Liver (tissue), 9 donors: Measurements from ENCODE around the gene PLA2R1. TPM values are rescaled to one million over a fixed set of nuclear protein-coding genes. Genes with fewer than 3 reads are reported as not detected.
A peak's percentile ranks its signal among the peaks of the same experiment; 100 is the strongest.
"Not testable (repeated sequence)": the region's sequence is repeated elsewhere in the genome, so short reads cannot be mapped to it uniquely, and the experiment has no call there.

Experiments
- DNase-seq: peaks from one replicate; pipeline ENCODE4 v3.0.0-alpha.2; 2017; ENCODE audit warnings: low spot score
- H3K27ac ChIP-seq, 2 donors: one replicate each; pipeline ENCODE4 v1.7.0; 2013; ENCODE audit warnings: inconsistent platforms in 2 of 2, low read length in 2 of 2, control low read depth in 1 of 2, low read depth in 1 of 2, mild to moderate bottlenecking in 1 of 2
- H3K27me3 ChIP-seq, 4 donors: one replicate each; pipeline versions ENCODE4 v1.6.1 to v1.7.0; 2013; ENCODE audit warnings: low read length in 3 of 4, inconsistent platforms in 1 of 4, mild to moderate bottlenecking in 1 of 4, moderate library complexity in 1 of 4; ENCODE audit not compliant: control insufficient read depth in 4 of 4, insufficient read depth in 4 of 4
- H3K36me3 ChIP-seq, 4 donors: one replicate each; pipeline versions ENCODE4 v1.6.1 to v1.7.0; 2013; ENCODE audit warnings: low read length in 3 of 4, mild to moderate bottlenecking in 3 of 4, low read depth in 1 of 4, moderate library complexity in 1 of 4; ENCODE audit not compliant: control insufficient read depth in 4 of 4, insufficient read depth in 3 of 4
- H3K4me1 ChIP-seq, 4 donors: one replicate each; pipeline versions ENCODE4 v1.6.1 to v1.7.0; 2013; ENCODE audit warnings: low read length in 3 of 4, mild to moderate bottlenecking in 3 of 4, moderate library complexity in 1 of 4; ENCODE audit not compliant: control insufficient read depth in 4 of 4, insufficient read depth in 4 of 4
- H3K4me3 ChIP-seq, 3 donors: one replicate each; pipeline versions ENCODE4 v1.6.1 to v1.7.0; 2013; ENCODE audit warnings: low read length in 3 of 3, control low read depth in 1 of 3, low read depth in 1 of 3, mild to moderate bottlenecking in 1 of 3
- H3K9ac ChIP-seq, 2 donors: one replicate each; pipeline ENCODE4 v1.7.0; 2013; ENCODE audit warnings: low read length in 2 of 2, mild to moderate bottlenecking in 2 of 2, moderate library complexity in 2 of 2, control low read depth in 1 of 2, low read depth in 1 of 2
- H3K9me3 ChIP-seq, 4 donors: one replicate each; pipeline versions ENCODE4 v1.6.1 to v1.7.0; 2013; ENCODE audit warnings: low read length in 3 of 4; ENCODE audit not compliant: control insufficient read depth in 4 of 4
- EGR1 ChIP-seq, 2 donors: IDR thresholded peaks; 2 replicates each; pipeline ENCODE4 v1.6.1; 2016 to 2018; ENCODE audit warnings: antibody characterized with exemption in 2 of 2, low read depth in 2 of 2
- FOXA1 ChIP-seq: IDR thresholded peaks from 2 replicates; pipeline ENCODE4 v1.6.1; 2016; ENCODE audit warnings: antibody characterized with exemption
- GABPA ChIP-seq, 2 donors: IDR thresholded peaks in 1 of 2; conservative IDR thresholded peaks in 1 of 2; 2 replicates each; pipeline ENCODE4 v1.6.1; 2016; ENCODE audit warnings: antibody characterized with exemption in 2 of 2, mild to moderate bottlenecking in 1 of 2, moderate library complexity in 1 of 2
- HNF4A ChIP-seq, 2 donors: conservative IDR thresholded peaks; 2 replicates each; pipeline ENCODE4 v1.6.1; 2016; ENCODE audit warnings: antibody characterized with exemption in 2 of 2, mild to moderate bottlenecking in 2 of 2
- JUND ChIP-seq, 2 donors: IDR thresholded peaks; 2 replicates each; pipeline ENCODE4 v1.6.1; 2016; ENCODE audit warnings: antibody characterized with exemption in 2 of 2
- NR2F2 ChIP-seq: IDR thresholded peaks from 2 replicates; pipeline ENCODE4 v1.6.1; 2016; ENCODE audit warnings: antibody characterized with exemption
- RAD21 ChIP-seq, 2 donors: IDR thresholded peaks; 2 replicates each; pipeline ENCODE4 v1.6.1; 2016; ENCODE audit warnings: antibody characterized with exemption in 2 of 2, mild to moderate bottlenecking in 2 of 2
- SP1 ChIP-seq: IDR thresholded peaks from 2 replicates; pipeline ENCODE4 v1.6.1; 2018; ENCODE audit warnings: antibody characterized with exemption, mild to moderate bottlenecking
- TAF1 ChIP-seq: conservative IDR thresholded peaks from 2 replicates; pipeline ENCODE4 v1.6.1; 2016; ENCODE audit warnings: antibody characterized with exemption, mild to moderate bottlenecking
- YY1 ChIP-seq: IDR thresholded peaks from 2 replicates; pipeline ENCODE4 v1.6.1; 2016; ENCODE audit warnings: antibody characterized with exemption, mild to moderate bottlenecking
- WGBS: extraction: QIAGEN DNeasy Blood & Tissue Kit; methylation state at CpG from one replicate; pipeline ENCODE4 v1.1.7; 2013; 5-methylcytosine and 5-hydroxymethylcytosine counted together
- polyA plus RNA-seq, 2 donors: library from polyadenylated mRNA; stranded (reverse) in 1 of 2; unstranded in 1 of 2; fragments of 200-250 nt in 1 of 2; fragments of >200 nt in 1 of 2; fragmentation: Nextera tagmentation in 1 of 2; extraction: Ambion mirVana in 1 of 2; gene quantifications; one replicate each; pipeline versions ENCODE4 v1.2.1 to v1.2.3, GENCODE V29; 2013 to 2015
- total RNA-seq, 2 donors: library from RNA; depleted of rRNA; stranded (reverse); fragments of >200 nt; gene quantifications; one replicate each; pipeline ENCODE4 v1.2.3, GENCODE V29; 2014
- TF ChIP-seq, protein P1 (sequence below): fragments of 150-350 bp; IDR thresholded peaks from 2 replicates; pipeline ENCODE4 v1.5.1; 2017; ENCODE audit warnings: improper control_type of control experiment, low read depth, low read length; ENCODE audit not compliant: missing input control
- TF ChIP-seq, protein P2 (sequence below): IDR thresholded peaks from 2 replicates; pipeline ENCODE4 v1.6.1; 2016; ENCODE audit warnings: antibody characterized with exemption
- TF ChIP-seq, protein P3 (sequence below): IDR thresholded peaks from 2 replicates; pipeline ENCODE4 v1.6.1; 2016; ENCODE audit warnings: antibody characterized with exemption
- TF ChIP-seq, protein P4 (sequence below): IDR thresholded peaks from 2 replicates; pipeline ENCODE4 v1.6.1; 2016; ENCODE audit warnings: antibody characterized with exemption, mild to moderate bottlenecking
- donor health status: healthy.
- donor health status: healthy.
- donor health status: healthy.
- donor health status: healthy.
- donor health status: healthy.

Gene PLA2R1
- total and polyA plus RNA-seq, 4 donors = 0.61 to 2.3 (median 0.66) TPM

DNA sequence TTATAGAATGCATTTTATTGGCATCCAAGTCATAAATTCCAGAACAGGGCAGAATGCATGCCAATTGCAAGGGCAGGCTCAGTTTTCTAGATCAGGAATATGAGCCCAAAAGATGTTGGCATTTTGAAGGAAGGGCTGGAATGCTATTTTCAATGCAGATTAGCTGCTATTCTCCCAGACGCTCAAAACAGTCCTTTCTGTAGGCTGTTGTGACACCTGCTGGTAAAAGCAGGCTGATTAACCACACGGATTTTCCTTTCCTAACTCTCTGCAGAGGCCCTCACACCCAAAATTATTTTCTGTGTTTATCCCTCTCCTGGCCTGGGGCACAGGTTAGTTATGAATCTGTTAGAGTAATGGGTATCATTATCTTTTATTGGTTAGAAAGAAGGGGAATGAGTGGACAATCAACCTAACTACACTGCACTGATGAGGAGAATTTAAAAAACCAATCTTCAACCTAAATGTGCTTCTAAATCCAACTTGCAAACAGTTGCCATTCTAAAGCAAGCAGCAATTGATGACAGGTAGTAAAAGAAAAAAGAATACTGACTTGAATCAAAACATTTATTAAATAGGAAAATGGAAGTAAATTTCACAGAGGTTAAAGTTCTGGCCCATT is 94.0 kb downstream of the PLA2R1 start:
- Histone ChIP-seq H3K4me3 (no peak overlapping the region), H3K27ac (no peak overlapping the region), H3K36me3 (no peaks in the 10 kb centered on the region), H3K9me3 (no peaks in the 10 kb centered on the region), H3K27me3 (no peaks in the 10 kb centered on the region), H3K9ac (no peak overlapping the region), H3K4me1 (no peaks in the 10 kb centered on the region)
- 7% methylated on average over 2 of the region's 2 CpGs for WGBS
- no peak for DNase-seq
- TF ChIP-seq YY1 (no peak), HNF4A (conservative IDR thresholded peaks at IDR 0.05) (no peak), GABPA (IDR thresholded peaks at IDR 0.05 in 1 of 2, conservative IDR thresholded peaks at IDR 0.05 in 1 of 2) (no peak), RAD21 (IDR thresholded peaks at IDR 0.05) (peak; percentile 70 to 77)
- TF ChIP-seq, protein P1, sequence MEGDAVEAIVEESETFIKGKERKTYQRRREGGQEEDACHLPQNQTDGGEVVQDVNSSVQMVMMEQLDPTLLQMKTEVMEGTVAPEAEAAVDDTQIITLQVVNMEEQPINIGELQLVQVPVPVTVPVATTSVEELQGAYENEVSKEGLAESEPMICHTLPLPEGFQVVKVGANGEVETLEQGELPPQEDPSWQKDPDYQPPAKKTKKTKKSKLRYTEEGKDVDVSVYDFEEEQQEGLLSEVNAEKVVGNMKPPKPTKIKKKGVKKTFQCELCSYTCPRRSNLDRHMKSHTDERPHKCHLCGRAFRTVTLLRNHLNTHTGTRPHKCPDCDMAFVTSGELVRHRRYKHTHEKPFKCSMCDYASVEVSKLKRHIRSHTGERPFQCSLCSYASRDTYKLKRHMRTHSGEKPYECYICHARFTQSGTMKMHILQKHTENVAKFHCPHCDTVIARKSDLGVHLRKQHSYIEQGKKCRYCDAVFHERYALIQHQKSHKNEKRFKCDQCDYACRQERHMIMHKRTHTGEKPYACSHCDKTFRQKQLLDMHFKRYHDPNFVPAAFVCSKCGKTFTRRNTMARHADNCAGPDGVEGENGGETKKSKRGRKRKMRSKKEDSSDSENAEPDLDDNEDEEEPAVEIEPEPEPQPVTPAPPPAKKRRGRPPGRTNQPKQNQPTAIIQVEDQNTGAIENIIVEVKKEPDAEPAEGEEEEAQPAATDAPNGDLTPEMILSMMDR = peak; percentile 35
- TF ChIP-seq, protein P2, sequence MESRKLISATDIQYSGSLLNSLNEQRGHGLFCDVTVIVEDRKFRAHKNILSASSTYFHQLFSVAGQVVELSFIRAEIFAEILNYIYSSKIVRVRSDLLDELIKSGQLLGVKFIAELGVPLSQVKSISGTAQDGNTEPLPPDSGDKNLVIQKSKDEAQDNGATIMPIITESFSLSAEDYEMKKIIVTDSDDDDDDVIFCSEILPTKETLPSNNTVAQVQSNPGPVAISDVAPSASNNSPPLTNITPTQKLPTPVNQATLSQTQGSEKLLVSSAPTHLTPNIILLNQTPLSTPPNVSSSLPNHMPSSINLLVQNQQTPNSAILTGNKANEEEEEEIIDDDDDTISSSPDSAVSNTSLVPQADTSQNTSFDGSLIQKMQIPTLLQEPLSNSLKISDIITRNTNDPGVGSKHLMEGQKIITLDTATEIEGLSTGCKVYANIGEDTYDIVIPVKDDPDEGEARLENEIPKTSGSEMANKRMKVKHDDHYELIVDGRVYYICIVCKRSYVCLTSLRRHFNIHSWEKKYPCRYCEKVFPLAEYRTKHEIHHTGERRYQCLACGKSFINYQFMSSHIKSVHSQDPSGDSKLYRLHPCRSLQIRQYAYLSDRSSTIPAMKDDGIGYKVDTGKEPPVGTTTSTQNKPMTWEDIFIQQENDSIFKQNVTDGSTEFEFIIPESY = no peak

DNA sequence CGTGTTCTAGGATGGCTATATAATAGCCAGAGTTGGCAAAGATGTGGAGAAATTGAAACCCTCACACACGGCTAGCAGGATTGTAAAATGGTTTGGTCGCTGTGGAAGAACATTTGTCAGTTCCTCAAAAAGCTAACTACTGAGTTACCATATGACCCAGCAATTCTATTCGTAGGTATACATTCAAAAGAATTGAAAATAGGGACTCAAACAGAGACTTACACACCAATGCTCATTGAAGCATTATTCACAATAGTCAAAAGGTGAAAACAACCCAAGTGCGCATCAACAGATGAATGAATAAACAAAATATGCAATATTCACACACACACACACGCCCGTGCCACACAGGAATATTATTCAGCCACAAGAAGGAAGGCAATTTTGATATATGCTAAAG is 98.7 kb downstream of the PLA2R1 start:
- H3K9ac ChIP-seq = no peak overlapping the region
- DNase-seq = no peak
- H3K4me3 ChIP-seq = no peak overlapping the region
- H3K27me3 ChIP-seq = no peaks in the 10 kb centered on the region
- no peak overlapping the region for H3K27ac ChIP-seq
- 86% methylated on average over 7 of the region's 7 CpGs for WGBS
- no peaks in the 10 kb centered on the region for H3K4me1 ChIP-seq
- no peaks in the 10 kb centered on the region for H3K9me3 ChIP-seq
- H3K36me3 ChIP-seq = no peaks in the 10 kb centered on the region
- TF ChIP-seq SP1 = no peak
- no peak for TF ChIP-seq EGR1 (IDR thresholded peaks at IDR 0.05; ENCODE audit: low read depth in 2 of 2)
- TF ChIP-seq YY1 = no peak
- no peak for TF ChIP-seq HNF4A (conservative IDR thresholded peaks at IDR 0.05)
- TF ChIP-seq, protein P1 = no peak
- TF ChIP-seq JUND (IDR thresholded peaks at IDR 0.05) = no peak
- TF ChIP-seq, protein P3, sequence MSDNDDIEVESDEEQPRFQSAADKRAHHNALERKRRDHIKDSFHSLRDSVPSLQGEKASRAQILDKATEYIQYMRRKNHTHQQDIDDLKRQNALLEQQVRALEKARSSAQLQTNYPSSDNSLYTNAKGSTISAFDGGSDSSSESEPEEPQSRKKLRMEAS = no peak
- TF ChIP-seq RAD21 (IDR thresholded peaks at IDR 0.05) = no peak
- TF ChIP-seq NR2F2 = no peak
- no peak for TF ChIP-seq FOXA1
- TF ChIP-seq, protein P4, sequence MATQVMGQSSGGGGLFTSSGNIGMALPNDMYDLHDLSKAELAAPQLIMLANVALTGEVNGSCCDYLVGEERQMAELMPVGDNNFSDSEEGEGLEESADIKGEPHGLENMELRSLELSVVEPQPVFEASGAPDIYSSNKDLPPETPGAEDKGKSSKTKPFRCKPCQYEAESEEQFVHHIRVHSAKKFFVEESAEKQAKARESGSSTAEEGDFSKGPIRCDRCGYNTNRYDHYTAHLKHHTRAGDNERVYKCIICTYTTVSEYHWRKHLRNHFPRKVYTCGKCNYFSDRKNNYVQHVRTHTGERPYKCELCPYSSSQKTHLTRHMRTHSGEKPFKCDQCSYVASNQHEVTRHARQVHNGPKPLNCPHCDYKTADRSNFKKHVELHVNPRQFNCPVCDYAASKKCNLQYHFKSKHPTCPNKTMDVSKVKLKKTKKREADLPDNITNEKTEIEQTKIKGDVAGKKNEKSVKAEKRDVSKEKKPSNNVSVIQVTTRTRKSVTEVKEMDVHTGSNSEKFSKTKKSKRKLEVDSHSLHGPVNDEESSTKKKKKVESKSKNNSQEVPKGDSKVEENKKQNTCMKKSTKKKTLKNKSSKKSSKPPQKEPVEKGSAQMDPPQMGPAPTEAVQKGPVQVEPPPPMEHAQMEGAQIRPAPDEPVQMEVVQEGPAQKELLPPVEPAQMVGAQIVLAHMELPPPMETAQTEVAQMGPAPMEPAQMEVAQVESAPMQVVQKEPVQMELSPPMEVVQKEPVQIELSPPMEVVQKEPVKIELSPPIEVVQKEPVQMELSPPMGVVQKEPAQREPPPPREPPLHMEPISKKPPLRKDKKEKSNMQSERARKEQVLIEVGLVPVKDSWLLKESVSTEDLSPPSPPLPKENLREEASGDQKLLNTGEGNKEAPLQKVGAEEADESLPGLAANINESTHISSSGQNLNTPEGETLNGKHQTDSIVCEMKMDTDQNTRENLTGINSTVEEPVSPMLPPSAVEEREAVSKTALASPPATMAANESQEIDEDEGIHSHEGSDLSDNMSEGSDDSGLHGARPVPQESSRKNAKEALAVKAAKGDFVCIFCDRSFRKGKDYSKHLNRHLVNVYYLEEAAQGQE = no peak
- TF ChIP-seq TAF1 = no peak

DNA sequence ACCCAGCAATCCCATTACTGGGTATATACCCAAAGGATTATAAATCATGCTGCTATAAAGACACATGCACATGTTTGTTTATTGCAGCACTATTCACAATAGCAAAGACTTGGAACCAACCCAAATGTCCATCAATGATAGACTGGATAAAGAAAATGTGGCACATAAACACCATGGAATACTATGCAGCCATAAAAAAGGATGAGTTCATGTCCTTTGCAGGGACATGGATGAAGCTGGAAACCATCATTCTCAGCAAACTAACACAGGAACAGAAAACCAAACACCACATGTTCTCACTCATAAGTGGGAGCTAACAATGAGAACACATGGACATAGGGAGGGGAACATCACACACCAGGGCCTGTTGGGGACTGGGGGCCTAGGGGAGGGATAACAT is 99.9 kb downstream of the PLA2R1 start:
- not testable (repeated sequence) for H3K27me3 ChIP-seq, H3K4me3 ChIP-seq, H3K27ac ChIP-seq, H3K36me3 ChIP-seq, H3K9me3 ChIP-seq, DNase-seq, H3K4me1 ChIP-seq, H3K9ac ChIP-seq
